Measurements from ENCODE around the gene ASTN2. TPM values are rescaled to one million over a fixed set of nuclear protein-coding genes. Genes with fewer than 3 reads are reported as not detected.

The ASTN2 gene
- total and polyA plus RNA-seq, 9 of the 15 experiments (the other 6 are each of a cell fraction or from before 2014, with no cell fraction given), result 0.56 to 3.5 (median 1.9) TPM

GRCh38 chr9:116475201-116475600 lies 939.7 kb downstream of the ASTN2 start (continued):
- TF ChIP-seq ZNF318 (IDR thresholded peaks at IDR 0.05; ENCODE audit: borderline replicate concordance in 1 of 2, low read depth in 1 of 2) (no peak), PCBP2 (IDR thresholded peaks at IDR 0.05; ENCODE audit: low read depth, low read length, poor library complexity, severe bottlenecking) (no peak), NR2C2 (CRISPR knock-in tag; IDR thresholded peaks at IDR 0.05) (no peak), NR2C2 (tag; IDR thresholded peaks at IDR 0.05) (no peak), ETV6 (IDR thresholded peaks at IDR 0.05; ENCODE audit: borderline replicate concordance in 1 of 2, low read depth in 2 of 2, low read length in 1 of 2) (no peak), ETV6 (CRISPR knock-in tag; IDR thresholded peaks at IDR 0.05; ENCODE audit: borderline replicate concordance) (no peak), ILF3 (IDR thresholded peaks at IDR 0.05; ENCODE audit: borderline replicate concordance) (no peak), XRCC3 (IDR thresholded peaks at IDR 0.05) (no peak), SP2 (IDR thresholded peaks at IDR 0.05; ENCODE audit: extremely low read depth, low read depth, low read length, poor library complexity, severe bottlenecking) (no peak), ADNP (tag; IDR thresholded peaks at IDR 0.05) (no peak), ZFP36 (IDR thresholded peaks at IDR 0.05; ENCODE audit: low read depth, low read length, partially characterized antibody) (peak; percentile 84), BCOR (IDR thresholded peaks at IDR 0.05) (peak; percentile 22; the same call in 1 of the 2 replicates), ZBTB2 (IDR thresholded peaks at IDR 0.05) (peak; percentile 23; the same call in 1 of the 2 replicates), POLR3G (IDR thresholded peaks at IDR 0.05; ENCODE audit: extremely low read depth, insufficient read length, insufficient replicate concordance) (no peak), SRSF1 (IDR thresholded peaks at IDR 0.05; ENCODE audit: low read depth, low read length) (no peak), U2AF1 (optimal IDR thresholded peaks at IDR 0.05; ENCODE audit: low read depth, low read length) (no peak), NBN (IDR thresholded peaks at IDR 0.05; ENCODE audit: low read depth) (no peak), ESRRA (IDR thresholded peaks at IDR 0.05; ENCODE audit: borderline replicate concordance, low read depth) (no peak), ZNF239 (CRISPR knock-in tag; IDR thresholded peaks at IDR 0.05) (no peak; the same call in 1 of the 2 replicates), PRPF4 (IDR thresholded peaks at IDR 0.05; ENCODE audit: insufficient read depth, low read depth, low read length, poor library complexity, severe bottlenecking) (no peak)

Measured in K562 (cell line).